ENCODE results near the gene STAT4.

GRCh38 chr2:191045141-191045540 lies 105.7 kb downstream of the STAT4 start:
- TF ChIP-seq POLR2AphosphoS5 (IDR thresholded peaks at IDR 0.05; ENCODE audit: low read depth, low read length) (no peak), POLR2A (IDR thresholded peaks at IDR 0.05; ENCODE audit: low read depth, low read length) (no peak), TAF1 (IDR thresholded peaks at IDR 0.05; ENCODE audit: borderline replicate concordance, low read depth, low read length) (no peak)
